Bronchial epithelial cell (primary cell): ENCODE data around the gene ZNF644. TPM values are rescaled to one million over a fixed set of nuclear protein-coding genes. Genes with fewer than 3 reads are reported as not detected.

Source experiments
- DNase-seq: peaks from one replicate; pipeline ENCODE4 v3.0.0-alpha.2; 2010; ENCODE audit warnings: low read depth
- FAIRE-seq: peaks from 2 replicates; lab custom pipeline; 2011; peaks lifted over from hg19 to GRCh38; lab: Jason Lieb, UNC
- H3K27me3 ChIP-seq: 2 replicates; pipeline ENCODE4 v1.5.1; 2011; ENCODE audit warnings: low read length; ENCODE audit not compliant: control insufficient read depth, insufficient read depth
- H3K36me3 ChIP-seq: 2 replicates; pipeline ENCODE4 v1.5.1; 2011; ENCODE audit warnings: low read length; ENCODE audit not compliant: control insufficient read depth, insufficient read depth
- H3K4me3 ChIP-seq: 2 replicates; pipeline ENCODE4 v1.5.1; 2011; ENCODE audit warnings: mild to moderate bottlenecking, low read depth, low read length, control low read depth
- CTCF ChIP-seq: IDR thresholded peaks from 2 replicates; pipeline ENCODE4 v1.5.1; 2011; ENCODE audit warnings: mild to moderate bottlenecking, moderate library complexity, low read length, control low read depth, inconsistent platforms; ENCODE audit not compliant: insufficient read depth, severe bottlenecking
- total RNA-seq: library from RNA; depleted of rRNA; stranded (reverse); fragments of >200 nt; gene quantifications from 2 replicates; pipeline ENCODE4 v1.2.1, GENCODE V29; 2014

ZNF644 gene
- total RNA-seq, 1 donor from 2014 or later: 54.5 TPM

- no peak overlapping the region for H3K4me3 ChIP-seq
- no peaks in the 10 kb centered on the region for H3K36me3 ChIP-seq
- DNase-seq (no peak), FAIRE-seq (no peak)
- TF ChIP-seq CTCF: no peak
- H3K27me3 ChIP-seq: no peaks in the 10 kb centered on the region
These were observed 10.1 kb downstream of the ZNF644 start for GRCh38 chr1:91011726-91012125.

- FAIRE-seq: no peak
- no peak overlapping the region for H3K4me3 ChIP-seq
- DNase-seq: no peak
- H3K36me3 ChIP-seq: no peaks in the 10 kb centered on the region
- no peaks in the 10 kb centered on the region for H3K27me3 ChIP-seq
- TF ChIP-seq CTCF: no peak
These were observed 14.0 kb downstream of the ZNF644 start for GRCh38 chr1:91007827-91008226.

GRCh38 chr1:91007092-91007491, 14.7 kb downstream of the ZNF644 start:
- TF ChIP-seq CTCF: no peak
- no peaks in the 10 kb centered on the region for H3K36me3 ChIP-seq
- no peak for DNase-seq
- FAIRE-seq: no peak
- H3K27me3 ChIP-seq: no peaks in the 10 kb centered on the region
- no peak overlapping the region for H3K4me3 ChIP-seq

- no peak overlapping the region for H3K4me3 ChIP-seq
- no peaks in the 10 kb centered on the region for H3K27me3 ChIP-seq
- no peaks in the 10 kb centered on the region for H3K36me3 ChIP-seq
- no peak for DNase-seq
- no peak for FAIRE-seq
- TF ChIP-seq CTCF: no peak
These were observed 15.5 kb downstream of the ZNF644 start for GRCh38 chr1:91006113-91006908.

GRCh38 chr1:91005285-91005684, 16.6 kb downstream of the ZNF644 start:
- Histone ChIP-seq H3K36me3 (no peaks in the 10 kb centered on the region), H3K4me3 (no peak overlapping the region)
- no peak for FAIRE-seq

More at GRCh38 chr1:91005285-91005684, 16.6 kb downstream of the ZNF644 start:
- H3K27me3 ChIP-seq: no peaks in the 10 kb centered on the region
- TF ChIP-seq CTCF: no peak
- no peak for DNase-seq
